Measurements from ENCODE around the gene ZNF222. TPM values are rescaled to one million over a fixed set of nuclear protein-coding genes. Genes with fewer than 3 reads are reported as not detected.

ZNF222 gene
- 6.1 and 6.9 TPM in 2 replicates for total RNA-seq

DNA sequence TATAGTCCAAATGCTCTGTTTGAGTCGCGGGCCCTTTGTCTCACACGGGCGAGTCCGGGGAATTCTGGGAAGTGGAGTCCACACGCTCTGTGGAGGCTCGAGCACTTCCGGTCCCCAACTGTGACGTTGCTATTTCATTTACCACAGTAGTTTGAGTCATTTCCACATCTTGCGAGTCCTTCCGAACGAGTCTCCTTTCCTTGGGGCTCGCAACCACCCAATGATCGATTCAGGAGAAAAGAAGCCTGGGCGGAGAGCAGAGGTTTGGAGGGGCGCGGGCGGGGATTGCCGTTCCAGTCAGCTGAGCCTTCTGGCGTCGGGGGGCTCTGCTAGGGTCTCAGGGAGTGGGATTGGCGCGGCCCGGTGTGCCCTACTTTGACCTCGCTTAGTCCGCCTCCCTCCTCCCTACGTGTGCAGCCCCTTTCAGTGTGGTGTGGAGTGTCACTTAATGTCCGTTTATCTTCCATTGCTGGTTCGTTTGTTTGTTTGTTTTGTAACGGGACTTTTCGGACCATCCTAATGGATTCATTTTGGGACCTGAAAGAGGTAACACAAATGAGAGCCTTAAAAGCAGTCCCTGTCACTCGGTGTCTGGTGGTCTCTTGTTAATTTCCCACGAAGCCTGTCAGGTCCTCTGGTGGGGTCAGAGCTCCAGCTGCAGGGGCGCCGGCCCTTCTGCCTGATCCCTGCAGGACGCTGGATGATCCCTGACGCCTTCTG, at the start of gene ZNF222:
Gene ZNF222, plus strand, starts transcription at position 163 of the 720 bp plus-strand sequence. Its CDS starts 58 bp downstream, at position 221.
- peak within 1 kb of the TSS; percentile 84 for H3K4me3 ChIP-seq (ENCODE audit: low read depth, low read length)
- TF ChIP-seq, protein P1, sequence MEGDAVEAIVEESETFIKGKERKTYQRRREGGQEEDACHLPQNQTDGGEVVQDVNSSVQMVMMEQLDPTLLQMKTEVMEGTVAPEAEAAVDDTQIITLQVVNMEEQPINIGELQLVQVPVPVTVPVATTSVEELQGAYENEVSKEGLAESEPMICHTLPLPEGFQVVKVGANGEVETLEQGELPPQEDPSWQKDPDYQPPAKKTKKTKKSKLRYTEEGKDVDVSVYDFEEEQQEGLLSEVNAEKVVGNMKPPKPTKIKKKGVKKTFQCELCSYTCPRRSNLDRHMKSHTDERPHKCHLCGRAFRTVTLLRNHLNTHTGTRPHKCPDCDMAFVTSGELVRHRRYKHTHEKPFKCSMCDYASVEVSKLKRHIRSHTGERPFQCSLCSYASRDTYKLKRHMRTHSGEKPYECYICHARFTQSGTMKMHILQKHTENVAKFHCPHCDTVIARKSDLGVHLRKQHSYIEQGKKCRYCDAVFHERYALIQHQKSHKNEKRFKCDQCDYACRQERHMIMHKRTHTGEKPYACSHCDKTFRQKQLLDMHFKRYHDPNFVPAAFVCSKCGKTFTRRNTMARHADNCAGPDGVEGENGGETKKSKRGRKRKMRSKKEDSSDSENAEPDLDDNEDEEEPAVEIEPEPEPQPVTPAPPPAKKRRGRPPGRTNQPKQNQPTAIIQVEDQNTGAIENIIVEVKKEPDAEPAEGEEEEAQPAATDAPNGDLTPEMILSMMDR (IDR thresholded peaks at IDR 0.05; ENCODE audit: insufficient read depth, low read depth, low read length): no peak
- peak; percentile 93 for DNase-seq (ENCODE audit: low read depth)

DNA sequence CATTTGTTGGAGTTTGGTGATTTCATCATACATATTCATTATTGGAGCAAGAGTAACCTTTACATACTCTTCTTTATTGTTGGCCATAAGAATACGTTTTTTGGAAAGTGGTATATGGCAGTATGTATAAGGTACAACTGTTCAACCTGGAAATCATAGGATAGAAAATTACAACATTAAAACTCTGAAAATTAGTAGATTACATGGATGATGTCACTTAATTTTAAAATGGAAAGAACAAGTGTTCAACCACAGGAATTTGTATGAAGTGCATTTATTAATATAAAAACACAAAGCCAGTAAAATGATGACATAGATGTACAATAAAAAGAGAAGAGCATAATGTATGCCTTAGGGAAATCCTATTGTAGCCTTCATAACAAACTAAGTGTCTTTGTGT, 48.4 kb upstream of the ZNF222 start:
- DNase-seq (ENCODE audit: low read depth): no peak
- H3K4me3 ChIP-seq (ENCODE audit: low read depth, low read length): no peak overlapping the region
- TF ChIP-seq, protein P1 (IDR thresholded peaks at IDR 0.05; ENCODE audit: insufficient read depth, low read depth, low read length): no peak

GRCh38 chr19:43983544-43983911, 41.7 kb upstream of the ZNF222 start:
- H3K4me3 ChIP-seq (ENCODE audit: low read depth, low read length): peak overlapping the region; percentile 93
- TF ChIP-seq, protein P1 (IDR thresholded peaks at IDR 0.05; ENCODE audit: insufficient read depth, low read depth, low read length): no peak
- no peak for DNase-seq (ENCODE audit: low read depth)

DNA sequence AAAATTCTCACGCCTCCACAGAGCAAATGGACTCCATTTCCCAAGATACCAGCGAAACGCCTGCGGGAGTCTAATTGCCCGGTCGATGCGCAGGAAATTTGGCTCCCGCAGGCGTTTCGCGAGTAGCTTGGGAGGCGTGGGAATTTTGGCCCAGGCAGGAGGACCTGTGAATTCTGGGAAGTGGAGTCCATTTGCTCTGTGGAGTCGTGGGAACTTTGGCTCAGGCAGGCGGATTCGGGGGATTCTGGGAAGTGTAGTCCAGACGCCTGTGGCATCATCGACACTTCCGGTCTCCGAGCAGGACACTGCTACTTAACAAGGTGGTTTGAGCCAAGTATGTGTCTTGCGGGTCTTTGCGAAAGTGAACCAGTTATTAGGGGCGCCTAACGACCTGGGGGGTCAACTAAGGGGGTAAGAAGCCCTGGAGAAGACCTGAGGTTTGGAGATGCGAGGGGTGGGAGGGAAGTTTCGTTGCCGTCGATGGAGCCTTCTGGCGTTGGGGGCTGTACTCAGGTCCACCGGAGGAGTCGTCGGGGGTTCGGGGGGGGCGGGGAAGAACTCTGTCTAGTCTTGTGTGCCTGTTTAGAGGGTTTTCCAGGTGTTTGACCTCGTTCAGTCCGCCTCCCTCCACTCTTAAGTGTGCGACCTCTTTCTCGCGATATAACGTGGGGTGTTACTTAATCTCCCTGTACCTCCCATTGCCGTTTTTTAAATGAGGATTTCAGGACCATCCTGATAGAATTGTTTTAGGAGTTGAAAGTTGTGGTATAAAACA, 41.1 kb upstream of the ZNF222 start, which contains the start of gene ZNF155:
Gene ZNF155, plus strand, starts transcription at position 277 of the 775 bp plus-strand sequence. CDS start 4,356 bp downstream, outside the sequence.
- peak; percentile 96 for DNase-seq (ENCODE audit: low read depth)
- H3K4me3 ChIP-seq (ENCODE audit: low read depth, low read length): peak within 1 kb of the TSS; percentile 93
- TF ChIP-seq, protein P1 (IDR thresholded peaks at IDR 0.05; ENCODE audit: insufficient read depth, low read depth, low read length): no peak

DNA sequence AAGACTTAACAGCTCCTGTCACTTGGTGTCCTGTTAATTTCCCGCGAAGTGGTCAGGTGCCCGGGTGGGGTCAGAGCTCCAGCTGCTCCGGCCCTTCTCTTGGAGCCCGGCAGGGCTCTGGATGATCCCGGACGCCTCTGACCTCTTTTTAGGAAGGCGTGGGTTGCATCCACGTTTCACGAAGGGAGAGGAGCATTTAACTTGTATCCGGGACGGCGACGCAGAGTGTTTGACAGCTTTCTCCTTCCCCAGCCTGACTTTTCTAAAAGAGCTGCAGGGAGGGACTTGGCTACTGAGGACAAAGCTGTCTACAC, 40.5 kb upstream of the ZNF222 start:
- TF ChIP-seq, protein P1 (IDR thresholded peaks at IDR 0.05; ENCODE audit: insufficient read depth, low read depth, low read length): no peak
- peak overlapping the region; percentile 93 for H3K4me3 ChIP-seq (ENCODE audit: low read depth, low read length)
- DNase-seq (ENCODE audit: low read depth): no peak

DNA sequence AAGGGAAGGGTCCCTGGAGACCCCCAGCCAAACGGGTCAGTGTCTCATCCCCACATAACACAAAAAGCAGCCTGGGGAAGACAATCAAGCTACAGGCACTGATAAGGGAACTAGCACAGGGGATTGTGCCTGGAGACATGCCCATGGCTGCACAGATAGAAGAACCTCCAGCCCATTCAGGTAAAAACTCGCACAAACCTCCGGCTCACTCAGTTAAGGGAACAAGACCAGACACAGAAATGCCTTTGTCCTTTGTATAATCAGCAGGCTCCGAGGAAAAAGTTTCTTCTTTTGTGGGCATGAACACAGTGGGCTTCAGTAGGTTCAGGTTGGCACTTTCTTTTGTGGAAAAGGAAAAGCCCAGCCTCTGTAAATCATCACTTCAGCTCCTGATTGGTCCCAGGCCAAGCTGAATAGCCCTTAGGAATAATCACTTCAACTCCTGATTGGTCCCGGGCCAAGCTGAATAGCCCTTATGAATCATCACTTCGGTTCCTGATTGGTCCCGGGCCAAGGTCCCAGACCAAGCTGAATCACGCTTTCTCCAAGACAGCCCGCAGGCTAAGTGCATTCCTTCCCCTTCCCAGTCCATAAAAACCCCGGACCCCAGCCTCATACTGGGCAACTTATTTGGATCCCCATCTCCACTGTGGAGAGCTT, 27.4 kb upstream of the ZNF222 start:
- DNase-seq (ENCODE audit: low read depth): no peak
- no peak overlapping the region for H3K4me3 ChIP-seq (ENCODE audit: low read depth, low read length)
- TF ChIP-seq, protein P1 (IDR thresholded peaks at IDR 0.05; ENCODE audit: insufficient read depth, low read depth, low read length): no peak
